ENCODE measurements around the gene AHR.

Gene AHR

DNA sequence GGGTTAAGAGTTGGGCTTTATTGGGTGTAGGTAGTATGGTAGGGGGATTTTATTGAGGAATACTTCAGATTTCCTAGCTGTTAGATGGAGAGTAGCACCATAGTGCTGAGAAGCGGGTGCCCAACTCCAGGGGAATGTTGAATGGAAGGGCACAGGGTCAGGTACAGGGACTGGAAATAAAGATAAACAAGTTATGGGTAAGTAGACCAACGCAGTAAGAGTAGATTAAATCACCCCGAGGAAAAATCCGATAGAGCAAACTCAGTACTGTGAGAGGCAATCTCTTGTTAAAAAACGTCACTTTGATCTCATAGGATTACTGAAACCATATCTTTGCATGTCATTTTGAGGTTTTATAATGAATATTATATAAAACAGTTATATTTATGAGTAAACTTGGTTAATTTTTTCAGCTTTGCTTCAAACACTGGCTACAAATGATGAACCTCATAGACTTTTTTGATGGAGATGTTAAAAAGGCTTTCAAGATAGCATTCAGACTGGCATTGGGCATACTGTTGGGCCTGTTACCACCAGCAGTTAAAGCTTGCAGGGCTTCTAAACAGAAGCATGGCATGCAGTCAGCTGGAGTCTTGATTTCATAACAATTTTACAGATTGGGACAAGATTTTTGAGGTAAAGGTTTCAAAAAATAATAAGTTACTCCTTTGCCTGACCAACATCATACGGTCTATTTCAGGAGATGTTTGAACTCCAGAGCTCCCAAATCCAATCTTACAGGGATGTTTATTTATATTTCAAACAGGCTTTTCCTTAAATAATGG is 7.1 kb downstream of the AHR start:
- DNase-seq: no peak

DNA sequence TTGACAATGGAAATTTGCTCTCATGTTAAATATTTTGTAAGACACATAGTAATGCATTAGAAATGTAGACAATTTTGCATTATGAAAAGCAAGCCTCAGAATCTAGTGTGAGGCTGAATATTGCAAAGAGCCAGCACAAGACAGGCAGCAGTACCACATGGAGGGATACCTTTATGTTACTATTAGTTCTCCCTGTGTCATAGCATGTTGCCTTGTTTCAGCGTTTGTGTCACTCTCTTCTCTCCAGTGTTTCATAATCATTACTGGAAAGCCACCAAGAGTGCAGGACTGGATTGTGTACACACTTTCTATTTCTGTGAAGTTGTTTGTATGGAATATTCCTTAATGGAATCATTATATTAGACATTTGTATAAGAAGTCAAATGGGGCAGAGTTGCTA is 8.5 kb downstream of the AHR start:
- DNase-seq: no peak

DNA sequence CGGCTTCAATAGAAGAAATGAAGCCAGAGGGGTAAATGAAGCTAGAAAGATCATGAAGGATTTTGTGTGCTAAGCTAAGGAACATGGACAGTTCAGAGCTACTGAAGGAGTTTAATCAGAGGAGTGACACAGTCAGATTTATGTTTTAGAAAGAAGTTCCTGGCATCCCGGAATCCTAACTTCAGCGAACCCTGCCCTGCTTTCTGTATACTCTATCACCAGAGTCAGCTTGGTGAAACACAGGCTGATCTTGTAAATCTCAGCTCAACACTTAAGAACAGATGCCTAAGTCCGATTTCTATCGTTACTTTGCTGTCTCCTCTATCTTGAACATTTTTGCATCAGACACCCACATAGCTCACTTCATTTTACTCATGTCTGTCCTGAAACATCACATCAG is 9.1 kb downstream of the AHR start:
- no peak for DNase-seq

DNA sequence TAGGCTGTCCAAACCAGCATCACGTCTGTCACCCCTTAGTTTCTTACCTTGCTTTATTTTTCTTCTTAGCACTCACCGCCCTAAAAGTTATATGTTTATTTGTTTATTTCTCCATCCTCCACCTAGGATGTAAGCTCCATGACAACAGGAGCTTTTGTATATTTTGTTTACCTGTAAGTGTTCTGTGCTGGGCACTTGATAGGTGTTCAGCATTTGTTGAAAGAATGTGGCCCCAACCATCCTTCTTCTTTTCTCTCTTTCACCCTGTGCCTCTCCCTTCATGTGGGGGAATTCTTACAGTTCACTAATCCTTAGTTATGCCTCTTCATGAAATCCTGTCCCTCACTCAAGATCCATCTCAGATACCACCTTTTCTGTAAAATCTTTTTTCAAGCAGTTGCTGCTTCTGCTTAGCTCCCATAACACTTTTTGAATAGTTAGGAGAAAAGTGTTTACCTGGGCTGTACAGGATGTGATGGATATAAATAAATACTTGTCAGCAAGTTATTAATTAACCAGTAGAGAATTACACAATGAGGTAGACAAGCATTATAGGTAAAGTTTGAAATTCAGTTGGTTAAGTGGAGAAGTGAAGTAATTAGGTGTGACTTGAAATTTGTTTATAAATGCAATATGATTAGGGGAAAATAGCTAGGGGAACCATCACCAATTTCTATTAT is 9.7 kb downstream of the AHR start:
- DNase-seq: no peak

DNA sequence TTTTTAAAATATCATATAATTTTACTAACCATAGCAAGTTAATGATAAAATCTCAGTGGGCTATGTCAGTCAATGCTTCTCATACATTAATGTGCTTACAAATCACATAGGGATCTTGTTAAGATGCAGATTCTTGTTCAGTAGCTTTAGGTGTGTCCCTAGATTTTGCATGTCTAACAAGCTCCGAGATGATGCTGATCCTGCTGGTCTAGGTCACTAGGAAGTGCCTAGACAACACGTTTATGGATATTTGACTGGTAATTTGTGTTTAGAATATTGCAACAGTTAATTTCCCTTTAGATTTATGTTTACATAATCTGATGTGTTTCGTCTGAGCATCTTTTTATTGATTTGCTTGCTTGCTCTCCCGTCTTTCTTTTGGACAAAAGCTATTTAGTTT is 12.7 kb downstream of the AHR start:
- DNase-seq: no peak

DNA sequence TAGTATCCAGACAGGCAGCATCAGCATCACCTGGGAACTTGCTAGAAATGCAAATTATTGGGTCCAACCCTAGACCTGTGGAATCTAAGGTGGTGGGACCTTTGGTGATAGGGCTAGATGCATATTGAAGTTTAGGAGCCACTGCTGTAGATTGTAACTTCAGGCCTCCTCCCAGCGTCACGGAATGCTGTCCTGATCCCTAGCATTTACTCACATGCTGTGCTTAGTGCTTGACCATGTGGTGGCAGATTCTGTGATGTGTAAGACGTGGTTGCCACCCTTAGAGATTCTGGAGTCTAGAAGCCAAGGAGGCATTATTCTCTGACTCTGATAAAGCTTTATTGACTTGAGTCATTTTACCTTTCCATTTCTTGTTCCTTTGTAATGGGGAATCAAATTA is 13.5 kb downstream of the AHR start:
- DNase-seq: no peak

DNA sequence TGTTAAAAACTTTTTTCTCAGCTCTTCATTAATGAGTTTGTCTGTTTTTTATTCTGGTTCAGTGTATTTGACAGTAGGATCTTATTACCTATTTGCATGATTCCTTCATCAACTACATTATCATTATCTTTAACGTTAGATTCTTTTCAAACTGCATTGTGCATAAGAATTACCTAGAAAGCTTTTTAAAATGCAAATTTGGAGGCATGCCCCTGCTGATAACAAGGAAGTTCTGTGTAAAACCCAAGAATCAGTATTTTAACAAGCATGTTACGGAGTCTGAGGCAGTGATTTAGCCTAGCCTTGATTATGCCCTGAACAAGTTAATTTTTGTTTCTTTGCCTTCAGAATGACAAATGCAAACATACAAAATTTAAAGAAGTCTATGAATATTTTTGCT is 14.2 kb downstream of the AHR start:
- no peak for DNase-seq

DNA sequence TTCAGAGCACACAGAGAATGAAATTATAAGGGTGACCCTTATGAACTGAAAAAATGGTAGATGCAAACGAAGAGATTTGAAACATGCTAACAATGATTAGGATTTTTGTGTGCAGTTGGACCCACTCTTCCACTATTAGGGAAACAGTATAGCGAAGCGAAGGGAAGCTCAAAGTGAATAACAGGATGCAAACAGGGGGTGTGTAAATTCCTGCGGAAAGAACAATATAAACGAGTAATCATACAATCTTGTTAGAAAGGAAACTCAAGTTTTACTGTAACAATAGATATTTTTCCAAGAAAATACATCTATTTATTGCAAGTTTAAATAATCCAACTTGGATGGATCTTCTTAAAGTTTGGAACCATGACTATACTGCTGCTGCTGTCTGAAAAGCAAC is 14.7 kb downstream of the AHR start:
- no peak for DNase-seq

DNA sequence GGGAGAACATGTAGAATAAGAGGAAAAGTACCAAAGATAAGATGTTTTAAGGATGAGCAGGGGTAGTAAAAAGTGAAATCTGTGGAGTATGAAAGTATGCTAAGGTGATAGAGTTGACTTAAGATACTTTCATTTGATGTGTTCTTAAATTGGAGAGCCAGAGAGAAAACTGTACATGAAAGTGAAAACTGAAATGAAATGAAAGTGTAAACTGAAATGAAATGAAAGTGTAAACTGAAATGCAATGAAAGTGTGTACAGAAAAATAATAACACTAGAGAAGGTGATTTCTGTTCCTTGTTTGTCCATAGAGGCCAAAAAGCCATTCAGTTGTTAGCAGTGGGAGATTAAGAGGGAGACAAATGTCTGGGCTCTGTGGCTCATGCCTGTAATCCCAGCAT is 17.5 kb downstream of the AHR start:
- DNase-seq: no peak

DNA sequence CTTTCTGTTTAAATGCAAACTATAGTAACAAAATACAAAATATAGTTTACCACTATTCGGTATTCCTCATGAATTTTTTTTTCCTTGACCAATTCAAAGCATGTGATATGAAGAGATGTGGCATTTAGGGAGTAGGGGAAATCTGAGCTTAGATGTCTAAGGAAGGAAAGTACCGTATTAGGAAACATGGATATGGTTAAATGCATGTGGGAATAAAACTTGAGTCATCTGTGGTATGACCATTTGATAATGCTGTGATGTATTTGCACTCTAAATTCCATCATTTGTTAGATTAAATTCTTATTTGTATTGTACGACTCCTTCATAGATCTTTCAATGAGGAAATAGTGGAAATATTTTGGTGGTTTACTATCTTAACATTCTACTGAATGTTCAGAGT is 19.7 kb downstream of the AHR start:
- no peak for DNase-seq

DNA sequence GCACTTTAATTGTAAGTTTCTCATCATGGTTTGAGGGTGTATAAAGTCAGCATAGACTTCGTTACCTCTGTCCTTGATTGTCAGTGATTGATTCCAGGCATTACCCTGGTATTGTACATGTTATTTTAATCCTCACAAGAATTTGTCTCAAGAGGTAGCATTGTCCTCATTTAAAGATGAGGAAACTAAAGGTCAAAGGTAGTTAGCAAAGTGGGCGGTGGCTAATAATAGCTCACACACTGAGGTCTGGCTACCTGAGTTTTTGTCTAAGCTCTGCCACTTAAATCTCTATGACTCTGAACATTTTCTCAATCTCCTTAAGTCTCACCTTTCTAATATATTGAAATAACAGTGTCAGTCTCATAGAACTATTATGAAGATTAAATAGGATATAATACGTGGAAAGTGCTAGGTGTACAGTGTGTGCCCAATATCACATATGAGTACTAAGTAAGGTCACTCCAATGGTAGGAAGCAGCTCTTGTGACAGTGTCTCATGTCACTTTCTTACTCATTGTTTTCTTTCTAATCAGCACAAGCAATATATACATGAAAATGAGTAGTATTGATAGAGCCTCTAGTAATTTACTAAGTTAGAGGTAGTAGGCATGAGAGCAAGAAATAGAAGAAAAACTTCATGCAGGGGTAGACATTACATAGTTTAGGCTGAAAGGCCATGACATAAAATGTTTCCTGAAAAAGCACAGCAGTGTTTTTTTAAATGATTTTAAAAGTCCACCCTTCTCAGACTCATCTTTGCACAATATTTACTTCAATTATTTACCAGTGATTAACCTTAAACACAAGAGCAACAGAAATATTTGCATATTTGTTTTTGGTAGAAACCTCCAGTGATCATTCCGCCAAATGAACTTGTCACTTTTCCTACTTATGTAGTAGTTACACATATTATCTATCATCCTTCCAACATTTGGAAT is 21.0 kb downstream of the AHR start:
- DNase-seq: no peak

DNA sequence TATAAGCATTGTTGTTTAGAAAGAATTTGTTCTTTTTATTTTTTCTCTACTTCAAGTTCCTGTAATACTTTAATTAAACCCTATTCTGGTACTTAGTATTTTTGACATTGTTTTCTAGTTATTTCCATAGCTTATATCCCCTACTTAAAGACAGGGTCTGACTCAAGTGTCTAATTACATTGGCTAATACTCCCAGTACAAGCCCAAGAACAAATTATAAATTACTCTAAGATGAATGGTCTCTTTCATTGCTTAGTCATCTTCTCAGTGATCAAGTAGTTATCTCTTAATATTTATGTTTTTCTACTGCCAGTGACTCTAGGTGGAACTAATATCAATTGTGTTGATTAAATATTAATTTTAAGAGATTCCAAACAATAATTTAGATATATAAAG is 21.6 kb downstream of the AHR start:
- DNase-seq: no peak

DNA sequence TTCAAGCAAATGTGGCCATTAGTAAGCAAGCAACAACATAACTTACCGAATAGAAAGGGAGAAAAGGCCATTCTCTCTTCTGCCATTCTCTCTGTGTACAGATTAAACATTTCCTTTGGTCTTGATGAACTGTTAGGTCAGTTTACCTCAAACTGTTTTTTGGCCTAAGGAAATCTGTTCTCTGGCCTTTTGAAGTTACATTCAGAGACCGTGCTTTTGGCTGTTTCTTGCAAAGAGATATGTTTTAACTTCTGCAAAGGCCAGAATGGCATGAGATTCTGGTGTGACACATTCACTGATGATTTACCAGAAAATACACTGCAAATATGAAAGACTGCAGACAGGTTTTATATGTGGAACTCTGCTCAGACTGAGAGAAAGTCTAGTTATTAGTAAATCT is 22.2 kb downstream of the AHR start:
- DNase-seq: no peak

DNA sequence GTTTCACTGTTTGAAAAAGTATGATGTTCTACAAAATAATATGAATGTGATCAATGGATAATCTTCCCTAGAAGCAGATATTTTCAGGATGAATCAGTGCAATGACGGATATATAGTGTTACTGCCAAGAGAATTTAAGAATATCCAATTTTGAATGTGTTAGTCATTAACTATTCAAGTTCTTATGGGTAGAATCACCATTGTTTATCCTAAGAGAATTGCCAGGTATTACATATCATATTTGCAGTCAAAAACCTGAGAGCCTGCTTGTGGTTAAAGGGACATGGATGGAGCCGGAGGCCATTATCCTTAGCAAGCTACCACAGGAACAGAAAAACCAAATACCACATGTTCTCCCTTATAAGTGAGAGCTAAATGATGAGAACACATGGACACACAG is 26.9 kb downstream of the AHR start:
- no peak for DNase-seq

DNA sequence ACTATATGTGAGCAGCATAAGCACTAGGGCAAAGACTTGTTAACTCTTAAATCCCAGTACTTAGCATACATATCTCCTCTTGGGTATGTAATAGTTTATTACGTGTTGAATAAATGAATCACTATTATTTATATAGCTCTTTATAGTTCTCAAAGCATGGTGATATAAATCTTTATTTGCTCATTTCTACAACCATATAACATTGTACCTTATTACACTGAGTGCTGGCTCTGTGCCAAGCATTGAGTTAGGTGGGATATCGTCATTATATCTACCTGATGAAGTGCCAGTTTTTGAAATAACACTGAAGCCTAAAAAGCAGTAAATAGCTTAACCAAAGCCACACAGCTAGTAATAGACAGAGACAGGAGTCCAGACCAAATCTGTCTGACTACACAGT is 27.9 kb downstream of the AHR start:
- no peak for DNase-seq

DNA sequence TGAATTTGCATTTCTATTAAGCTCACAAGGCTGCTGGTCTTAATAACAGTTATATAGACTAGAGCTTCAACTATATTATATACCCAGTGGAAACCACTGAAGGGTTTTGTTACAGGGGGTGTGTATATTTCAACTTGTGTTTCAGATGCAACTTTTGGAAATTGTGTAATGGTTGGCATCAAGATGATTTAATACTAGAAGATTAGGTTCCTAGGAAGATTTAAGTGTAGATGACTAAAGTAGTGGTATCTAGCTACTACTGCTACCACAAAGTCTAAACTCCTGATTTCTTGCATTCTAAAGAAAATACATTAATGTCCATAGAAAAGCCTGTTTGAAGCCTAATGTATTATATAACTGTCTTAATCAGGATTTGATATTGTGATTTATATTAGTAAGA is 30.2 kb downstream of the AHR start:
- DNase-seq: no peak

DNA sequence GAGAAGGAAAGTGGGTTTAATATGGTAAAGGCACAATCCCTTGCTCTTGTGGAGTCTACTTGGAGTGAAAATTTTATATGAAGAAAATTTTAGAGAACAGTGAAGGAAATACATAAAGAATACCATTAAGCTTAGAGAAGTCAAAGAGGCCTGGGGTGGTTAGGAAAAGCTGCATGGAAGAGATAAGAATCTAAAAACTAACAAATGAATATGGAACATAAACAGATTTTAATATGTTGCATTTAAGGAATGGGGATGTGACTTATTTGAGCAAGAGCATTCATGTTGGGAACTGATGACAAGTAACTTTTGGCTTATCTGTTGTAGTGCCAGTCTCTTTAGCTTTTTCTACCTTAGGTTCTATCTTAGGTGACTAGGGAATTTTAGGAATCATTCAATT is 31.0 kb downstream of the AHR start:
- DNase-seq: no peak

DNA sequence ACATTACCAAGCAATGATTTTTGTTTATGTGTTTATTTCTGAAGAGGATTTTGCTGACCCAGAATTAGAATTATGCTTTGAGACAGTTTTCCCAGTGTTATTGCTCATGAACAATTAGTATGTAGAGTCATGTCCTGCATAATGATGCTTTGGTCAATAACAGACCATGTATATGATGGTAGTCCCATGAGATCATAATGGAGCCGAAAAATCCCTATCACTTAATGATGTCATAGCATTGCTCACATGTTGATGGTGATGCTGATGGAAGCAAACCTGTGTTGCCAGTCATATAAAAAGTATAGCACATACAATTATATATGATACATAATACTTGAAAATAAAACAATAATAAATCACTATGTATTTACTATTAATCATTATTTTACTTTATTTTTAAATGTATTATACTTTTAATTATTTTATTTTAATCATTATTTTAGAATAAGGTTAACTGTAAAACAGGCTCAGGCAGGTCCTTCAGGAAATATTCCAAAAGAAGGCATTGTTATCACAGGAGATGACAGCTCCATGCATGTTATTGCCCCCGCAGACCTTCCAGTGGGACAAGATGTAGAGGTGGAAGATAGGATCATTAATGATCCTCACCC is 33.5 kb downstream of the AHR start:
- no peak for DNase-seq

DNA sequence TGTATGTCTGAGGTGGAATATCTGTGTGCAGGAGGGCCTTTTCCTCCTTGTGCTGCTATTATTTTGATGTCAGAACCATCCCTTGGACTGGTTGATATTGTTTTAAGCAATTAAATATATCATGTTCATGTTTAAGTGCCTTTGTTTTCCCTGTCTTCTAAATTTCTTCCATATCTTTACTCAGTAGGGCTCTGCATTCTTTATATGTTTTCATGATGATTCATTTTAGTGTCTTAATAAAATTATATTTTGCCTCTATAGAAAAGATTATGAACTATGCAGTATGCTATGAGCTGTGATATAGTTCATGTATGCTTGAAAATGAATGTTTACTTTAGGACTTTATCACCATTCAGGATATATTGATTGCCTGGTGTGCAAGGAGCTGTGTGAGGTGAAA is 34.8 kb downstream of the AHR start:
- no peak for DNase-seq

DNA sequence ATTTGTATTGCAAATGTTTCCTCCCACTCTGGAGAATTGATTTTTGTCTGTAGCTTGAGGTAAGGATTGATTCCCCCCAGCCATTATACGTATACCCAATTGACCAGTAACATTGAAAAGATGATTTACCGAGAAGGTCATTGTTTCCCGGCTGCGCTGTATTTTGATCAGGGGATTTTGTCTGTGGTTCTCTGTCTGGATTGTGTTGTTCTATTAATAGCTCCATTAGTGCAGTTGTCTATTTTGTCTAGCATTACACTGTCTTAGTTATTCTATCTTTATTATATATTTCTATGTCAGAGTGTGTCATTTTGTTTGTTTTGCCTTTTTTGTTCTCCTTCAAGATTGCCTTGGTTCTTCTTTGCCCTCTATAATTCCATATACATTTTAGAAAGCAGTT is 37.7 kb downstream of the AHR start:
- no peak for DNase-seq

DNA sequence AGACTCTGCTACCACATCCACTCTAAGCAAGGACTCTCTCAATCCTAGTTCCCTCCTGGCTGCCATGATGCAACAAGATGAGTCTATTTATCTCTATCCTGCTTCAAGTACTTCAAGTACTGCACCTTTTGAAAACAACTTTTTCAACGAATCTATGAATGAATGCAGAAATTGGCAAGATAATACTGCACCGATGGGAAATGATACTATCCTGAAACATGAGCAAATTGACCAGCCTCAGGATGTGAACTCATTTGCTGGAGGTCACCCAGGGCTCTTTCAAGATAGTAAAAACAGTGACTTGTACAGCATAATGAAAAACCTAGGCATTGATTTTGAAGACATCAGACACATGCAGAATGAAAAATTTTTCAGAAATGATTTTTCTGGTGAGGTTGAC is 40.7 kb downstream of the AHR start:
- DNase-seq: no peak

DNA sequence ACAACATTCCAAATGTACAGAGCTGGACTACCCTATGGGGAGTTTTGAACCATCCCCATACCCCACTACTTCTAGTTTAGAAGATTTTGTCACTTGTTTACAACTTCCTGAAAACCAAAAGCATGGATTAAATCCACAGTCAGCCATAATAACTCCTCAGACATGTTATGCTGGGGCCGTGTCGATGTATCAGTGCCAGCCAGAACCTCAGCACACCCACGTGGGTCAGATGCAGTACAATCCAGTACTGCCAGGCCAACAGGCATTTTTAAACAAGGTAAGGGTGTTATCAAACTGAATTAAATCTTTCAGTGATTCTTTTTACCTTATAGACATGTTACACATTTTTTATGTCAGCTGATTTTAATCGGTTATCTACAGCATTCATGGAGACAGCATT is 41.5 kb downstream of the AHR start:
- DNase-seq: no peak

DNA sequence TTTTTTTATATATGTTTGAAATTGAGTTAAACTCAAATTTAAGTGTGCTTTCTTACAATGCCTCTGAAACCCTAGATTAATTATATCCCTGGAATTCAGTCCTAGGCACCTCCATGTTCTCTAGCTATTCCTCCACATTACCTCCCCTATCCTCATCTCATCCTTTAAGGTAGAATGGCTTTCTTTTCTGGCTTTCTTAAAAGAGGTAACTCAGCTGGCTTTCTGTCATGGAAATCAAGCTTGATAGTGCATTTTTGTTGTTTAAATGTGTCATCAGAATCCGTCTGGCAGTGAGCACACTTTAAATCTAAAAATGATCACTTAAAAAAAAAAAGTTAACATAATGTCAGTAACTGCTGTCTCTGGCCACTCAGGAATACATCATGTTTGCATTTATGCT is 42.2 kb downstream of the AHR start:
- DNase-seq: no peak
